Measurements from ENCODE around the gene TNFSF10.
"Not testable (repeated sequence)": the region's sequence is repeated elsewhere in the genome, so short reads cannot be mapped to it uniquely, and the experiment has no call there.

TNFSF10 gene

GRCh38 chr3:172522871-172523818 lies at the start of gene TNFSF10:
TSS of gene TNFSF10 (minus strand) at chr3:172523430. CDS start at chr3:172523384, 46 bp downstream.
- peak; percentile 25 for DNase-seq (ENCODE audit: low read depth)

GRCh38 chr3:172569128-172570008 lies 46.1 kb upstream of the TNFSF10 start:
- no peak for DNase-seq (ENCODE audit: low read depth)

- DNase-seq (ENCODE audit: low read depth) = no peak
Measured at GRCh38 chr3:172568701-172569100, 45.5 kb upstream of the TNFSF10 start.

- not testable (repeated sequence) for DNase-seq (ENCODE audit: low read depth)
Measured at GRCh38 chr3:172566785-172567184, 43.6 kb upstream of the TNFSF10 start.

- no peak for DNase-seq (ENCODE audit: low read depth)
Measured at GRCh38 chr3:172564499-172564898, 41.3 kb upstream of the TNFSF10 start.

- no peak for DNase-seq (ENCODE audit: low read depth)
Measured at GRCh38 chr3:172562871-172563865, 39.9 kb upstream of the TNFSF10 start.

GRCh38 chr3:172561897-172562640 lies 38.8 kb upstream of the TNFSF10 start:
- DNase-seq (ENCODE audit: low read depth) = no peak

GRCh38 chr3:172560586-172560985 lies 37.4 kb upstream of the TNFSF10 start:
- no peak for DNase-seq (ENCODE audit: low read depth)

- no peak for DNase-seq (ENCODE audit: low read depth)
Measured at GRCh38 chr3:172560026-172560425, 36.8 kb upstream of the TNFSF10 start.

GRCh38 chr3:172559020-172559419 lies 35.8 kb upstream of the TNFSF10 start:
- no peak for DNase-seq (ENCODE audit: low read depth)

- no peak for DNase-seq (ENCODE audit: low read depth)
Measured at GRCh38 chr3:172557515-172558220, 34.4 kb upstream of the TNFSF10 start.

- DNase-seq (ENCODE audit: low read depth) = no peak
Measured at GRCh38 chr3:172553526-172554252, 30.5 kb upstream of the TNFSF10 start.

GRCh38 chr3:172552607-172553006 lies 29.4 kb upstream of the TNFSF10 start:
- no peak for DNase-seq (ENCODE audit: low read depth)

- no peak for DNase-seq (ENCODE audit: low read depth)
Measured at GRCh38 chr3:172551874-172552273, 28.6 kb upstream of the TNFSF10 start.

- peak; percentile 27 for DNase-seq (ENCODE audit: low read depth)
Measured at GRCh38 chr3:172550347-172550943, 27.2 kb upstream of the TNFSF10 start.

- DNase-seq (ENCODE audit: low read depth) = no peak
Measured at GRCh38 chr3:172549144-172549543, 25.9 kb upstream of the TNFSF10 start.

GRCh38 chr3:172546628-172547214 lies 23.5 kb upstream of the TNFSF10 start:
- no peak for DNase-seq (ENCODE audit: low read depth)

- no peak for DNase-seq (ENCODE audit: low read depth)
Measured at GRCh38 chr3:172546105-172546504, 22.9 kb upstream of the TNFSF10 start.

- DNase-seq (ENCODE audit: low read depth) = no peak
Measured at GRCh38 chr3:172544404-172544803, 21.2 kb upstream of the TNFSF10 start.
